ENCODE data around the gene NOTCH4.

Gene NOTCH4

GRCh38 chr6:32149092-32149755 is 74.6 kb downstream of the NOTCH4 start:
- Histone ChIP-seq H3K4me3 (ENCODE audit: low read depth, low read length) (no peak overlapping the region), H3K27ac (no peak overlapping the region), H3K36me3 (peaks cover 8% of the 10 kb centered on the region), H3K9me3 (ENCODE audit: severe bottlenecking) (peaks cover 2% of the 10 kb centered on the region), H3K27me3 (ENCODE audit: insufficient read depth, low read depth, severe bottlenecking) (no peaks in the 10 kb centered on the region)
- TF ChIP-seq CTCF (IDR thresholded peaks at IDR 0.05; ENCODE audit: low read depth, low read length) = no peak
- DNase-seq = no peak

GRCh38 chr6:32148289-32149091 is 75.4 kb downstream of the NOTCH4 start:
- no peak for TF ChIP-seq CTCF (IDR thresholded peaks at IDR 0.05; ENCODE audit: low read depth, low read length)
- peaks cover 2% of the 10 kb centered on the region for H3K9me3 ChIP-seq (ENCODE audit: severe bottlenecking)
- H3K27me3 ChIP-seq (ENCODE audit: insufficient read depth, low read depth, severe bottlenecking) = no peaks in the 10 kb centered on the region
- H3K36me3 ChIP-seq = peaks cover 8% of the 10 kb centered on the region
- H3K27ac ChIP-seq = no peak overlapping the region
- DNase-seq = no peak
- no peak overlapping the region for H3K4me3 ChIP-seq (ENCODE audit: low read depth, low read length)

GRCh38 chr6:32147401-32148132 is 76.3 kb downstream of the NOTCH4 start:
- no peak for DNase-seq
- Histone ChIP-seq H3K27ac (no peak overlapping the region), H3K4me3 (ENCODE audit: low read depth, low read length) (no peak overlapping the region), H3K9me3 (ENCODE audit: severe bottlenecking) (peaks cover 2% of the 10 kb centered on the region), H3K36me3 (peaks cover 8% of the 10 kb centered on the region), H3K27me3 (ENCODE audit: insufficient read depth, low read depth, severe bottlenecking) (no peaks in the 10 kb centered on the region)
- no peak for TF ChIP-seq CTCF (IDR thresholded peaks at IDR 0.05; ENCODE audit: low read depth, low read length)

GRCh38 chr6:32146687-32147086 is 77.2 kb downstream of the NOTCH4 start:
- Histone ChIP-seq H3K27me3 (ENCODE audit: insufficient read depth, low read depth, severe bottlenecking) (no peaks in the 10 kb centered on the region), H3K4me3 (ENCODE audit: low read depth, low read length) (no peak overlapping the region), H3K36me3 (peaks cover 8% of the 10 kb centered on the region), H3K9me3 (ENCODE audit: severe bottlenecking) (peaks cover 2% of the 10 kb centered on the region), H3K27ac (no peak overlapping the region)
- no peak for TF ChIP-seq CTCF (IDR thresholded peaks at IDR 0.05; ENCODE audit: low read depth, low read length)
- DNase-seq = no peak

- 0 out of 2 replicates have a peak overlapping the region, but pooled peaks have one; percentile 3 for H3K27ac ChIP-seq
- H3K36me3 ChIP-seq = peaks cover 8% of the 10 kb centered on the region
- peaks cover 2% of the 10 kb centered on the region for H3K9me3 ChIP-seq (ENCODE audit: severe bottlenecking)
- no peak for TF ChIP-seq CTCF (IDR thresholded peaks at IDR 0.05; ENCODE audit: low read depth, low read length)
- no peak overlapping the region for H3K4me3 ChIP-seq (ENCODE audit: low read depth, low read length)
- DNase-seq = no peak
- no peaks in the 10 kb centered on the region for H3K27me3 ChIP-seq (ENCODE audit: insufficient read depth, low read depth, severe bottlenecking)
Measured at GRCh38 chr6:32146287-32146686, 77.6 kb downstream of the NOTCH4 start.

All from WERI-Rb-1 (cell line).